ENCODE results near the gene NID2. TPM values are rescaled to one million over a fixed set of nuclear protein-coding genes. Genes with fewer than 3 reads are reported as not detected.
A peak's percentile ranks its signal among the peaks of the same experiment; 100 is the strongest.

NID2 gene
- total and polyA plus RNA-seq, 2 of the 4 experiments (the other 2 are of a cell fraction) = 101 to 303 TPM

DNA sequence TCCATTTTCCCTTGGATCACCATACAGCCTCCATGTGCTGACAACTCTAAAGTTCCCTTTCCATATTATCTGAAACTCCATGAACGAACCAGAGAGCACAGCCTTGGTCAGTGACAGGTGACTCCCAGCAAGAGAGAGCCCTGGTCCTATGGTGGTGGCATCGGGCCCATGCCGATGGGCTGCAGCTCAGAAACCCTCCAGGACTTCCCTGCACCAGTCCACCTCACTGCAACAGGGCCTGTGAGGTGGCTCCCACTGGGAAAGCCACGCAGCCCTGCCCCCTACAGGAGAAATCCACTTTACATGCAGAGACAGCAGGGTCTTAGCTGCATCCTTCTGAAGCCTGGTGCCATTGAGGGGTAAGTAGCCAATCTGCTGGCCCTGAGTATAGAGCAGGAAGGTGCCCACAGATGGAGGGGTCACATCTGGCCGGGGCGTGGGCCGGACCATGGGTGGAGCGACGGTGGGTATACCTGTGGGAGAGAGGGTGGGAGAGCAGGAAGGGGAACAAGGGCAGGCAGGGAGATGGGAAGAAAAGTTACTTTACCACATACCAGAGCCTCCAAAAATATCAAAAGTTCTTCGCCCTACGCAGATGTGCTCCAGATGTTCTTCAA lies 54.8 kb downstream of the NID2 start:
- H3K4ac ChIP-seq (ENCODE audit: low read depth, low read length) = no peak overlapping the region
- in situ Hi-C loops (cut with MboI; ENCODE audit: low sequenced_read_pairs) (loop anchor here (25.0 kb wide), 1 partner anchor 698 kb away; the partner anchor contains the start of gene PSMC6), intact Hi-C loops (cut with micrococcal nuclease) (no loop called here), dilution Hi-C loops (cut with HindIII; ENCODE audit: low sequenced_read_pairs, unreplicated experiment) (no loop called here)
- H3K18ac ChIP-seq (ENCODE audit: low read depth, low read length) = no peak overlapping the region
- H2AFZ ChIP-seq (replicated peaks; ENCODE audit: low read length, poor library complexity) = no peak overlapping the region
- no peak overlapping the region for H3K56ac ChIP-seq (ENCODE audit: extremely low read depth, insufficient read depth, low read length)
- no peaks in the 10 kb centered on the region for H4K20me1 ChIP-seq (ENCODE audit: insufficient read depth, low read length)
- H2BK120ac ChIP-seq (ENCODE audit: low read depth, low read length) = no peak overlapping the region
- no peak overlapping the region for H3K4me2 ChIP-seq (ENCODE audit: low read depth, low read length)
- no peak for DNase-seq
- peaks cover 4% of the 10 kb centered on the region; the same call in 1 of the 2 replicates for H3K4me1 ChIP-seq (ENCODE audit: control insufficient read depth, insufficient read depth, low read length)
- H3K23ac ChIP-seq (ENCODE audit: low read depth, low read length) = no peak overlapping the region
- H3K9me1 ChIP-seq (ENCODE audit: insufficient read depth, low read length) = peaks cover 17% of the 10 kb centered on the region
- CTCF ChIA-PET = no interaction called here
- H2BK5ac ChIP-seq (ENCODE audit: low read depth, low read length, poor library complexity, severe bottlenecking) = no peak overlapping the region
- POLR2A ChIA-PET (ENCODE audit: unreplicated experiment) = no interaction called here
- no TSS peak for BruUV-seq (replicated peaks)
- no peak overlapping the region for H2AK5ac ChIP-seq (ENCODE audit: low read depth, low read length)
- no peak overlapping the region for H4K5ac ChIP-seq (ENCODE audit: low read depth, low read length)
- no peak overlapping the region for H4K91ac ChIP-seq (ENCODE audit: insufficient read depth, low read depth, low read length)
- ATAC-seq (ENCODE audit: low read depth) = peak; percentile 33
- H2AK9ac ChIP-seq (replicated peaks; ENCODE audit: low read depth, low read length, poor library complexity) = no peak overlapping the region
- H3K36me3 ChIP-seq (ENCODE audit: control insufficient read depth, insufficient read depth, low read length) = peaks cover 81% of the 10 kb centered on the region
- TF ChIP-seq MAZ (IDR thresholded peaks at IDR 0.05; ENCODE audit: borderline replicate concordance, low read depth, low read length) = no peak
- TF ChIP-seq CHD1 (IDR thresholded peaks at IDR 0.05; ENCODE audit: low read depth, low read length) = no peak
- no peak for TF ChIP-seq RFX5 (IDR thresholded peaks at IDR 0.05; ENCODE audit: low read depth, low read length)
- no peak for TF ChIP-seq POLR2A (IDR thresholded peaks at IDR 0.05; ENCODE audit: low read depth, low read length)
- no peak for TF ChIP-seq RCOR1 (IDR thresholded peaks at IDR 0.05; ENCODE audit: insufficient replicate concordance, low read length)
- TF ChIP-seq, protein P1, sequence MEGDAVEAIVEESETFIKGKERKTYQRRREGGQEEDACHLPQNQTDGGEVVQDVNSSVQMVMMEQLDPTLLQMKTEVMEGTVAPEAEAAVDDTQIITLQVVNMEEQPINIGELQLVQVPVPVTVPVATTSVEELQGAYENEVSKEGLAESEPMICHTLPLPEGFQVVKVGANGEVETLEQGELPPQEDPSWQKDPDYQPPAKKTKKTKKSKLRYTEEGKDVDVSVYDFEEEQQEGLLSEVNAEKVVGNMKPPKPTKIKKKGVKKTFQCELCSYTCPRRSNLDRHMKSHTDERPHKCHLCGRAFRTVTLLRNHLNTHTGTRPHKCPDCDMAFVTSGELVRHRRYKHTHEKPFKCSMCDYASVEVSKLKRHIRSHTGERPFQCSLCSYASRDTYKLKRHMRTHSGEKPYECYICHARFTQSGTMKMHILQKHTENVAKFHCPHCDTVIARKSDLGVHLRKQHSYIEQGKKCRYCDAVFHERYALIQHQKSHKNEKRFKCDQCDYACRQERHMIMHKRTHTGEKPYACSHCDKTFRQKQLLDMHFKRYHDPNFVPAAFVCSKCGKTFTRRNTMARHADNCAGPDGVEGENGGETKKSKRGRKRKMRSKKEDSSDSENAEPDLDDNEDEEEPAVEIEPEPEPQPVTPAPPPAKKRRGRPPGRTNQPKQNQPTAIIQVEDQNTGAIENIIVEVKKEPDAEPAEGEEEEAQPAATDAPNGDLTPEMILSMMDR (conservative IDR thresholded peaks at IDR 0.05; ENCODE audit: low read depth, low read length) = no peak
- TF ChIP-seq SMC3 (IDR thresholded peaks at IDR 0.05; ENCODE audit: low read depth, low read length) = no peak
- no peak for TF ChIP-seq ELK1 (IDR thresholded peaks at IDR 0.05; ENCODE audit: borderline replicate concordance, low read depth, low read length)
- no peak for TF ChIP-seq BHLHE40 (IDR thresholded peaks at IDR 0.05; ENCODE audit: low read depth, low read length)
- TF ChIP-seq CEBPB (IDR thresholded peaks at IDR 0.05; ENCODE audit: low read depth, low read length) = no peak
- 83% methylated on average over 1 of the region's 11 CpGs; no CpG with 5 or more reads in 1 of the 2 experiments for WGBS, 2 experiments (ENCODE audit: extremely low coverage in 2 of 2, insufficient read length in 1 of 2)
- no peaks in the 10 kb centered on the region for H3K9me3 ChIP-seq (ENCODE audit: control insufficient read depth, insufficient read depth, low read length)
- H2BK15ac ChIP-seq (ENCODE audit: low read depth, low read length) = no peak overlapping the region
- no peak overlapping the region for H3K27ac ChIP-seq (ENCODE audit: insufficient read depth, low read length)
- no peak overlapping the region for H3K9ac ChIP-seq (ENCODE audit: low read depth, low read length)
- H3K27me3 ChIP-seq (ENCODE audit: control insufficient read depth, insufficient read depth, low read length) = no peaks in the 10 kb centered on the region
- H3K4me3 ChIP-seq (ENCODE audit: insufficient read depth, low read depth, low read length) = no peak overlapping the region
- no peak overlapping the region for H4K8ac ChIP-seq (ENCODE audit: low read depth in 2 of 2, low read length in 2 of 2)
- H2BK20ac ChIP-seq (ENCODE audit: low read depth, low read length) = no peak overlapping the region
- H3K14ac ChIP-seq (replicated peaks; ENCODE audit: low read depth, low read length) = no peak overlapping the region
- peaks cover 36 to 64% of the 10 kb centered on the region in 2 experiments; a peak in 3 of 4 replicates for H3K79me1 ChIP-seq (ENCODE audit: low read depth in 1 of 2, low read length in 2 of 2)
